GM19324 (cell line): ENCODE measurements around the gene BST2.
"Not testable (repeated sequence)": the region's sequence is repeated elsewhere in the genome, so short reads cannot be mapped to it uniquely, and the experiment has no call there.

ENCODE experiments used
- ATAC-seq: cut with Tn5 transposase; IDR thresholded peaks from one replicate; pipeline ENCODE4 v1.9.1; 2021; ENCODE audit warnings: mild to moderate bottlenecking, moderate library complexity; ENCODE audit not compliant: unreplicated experiment, low FRiP score

The BST2 gene

DNA sequence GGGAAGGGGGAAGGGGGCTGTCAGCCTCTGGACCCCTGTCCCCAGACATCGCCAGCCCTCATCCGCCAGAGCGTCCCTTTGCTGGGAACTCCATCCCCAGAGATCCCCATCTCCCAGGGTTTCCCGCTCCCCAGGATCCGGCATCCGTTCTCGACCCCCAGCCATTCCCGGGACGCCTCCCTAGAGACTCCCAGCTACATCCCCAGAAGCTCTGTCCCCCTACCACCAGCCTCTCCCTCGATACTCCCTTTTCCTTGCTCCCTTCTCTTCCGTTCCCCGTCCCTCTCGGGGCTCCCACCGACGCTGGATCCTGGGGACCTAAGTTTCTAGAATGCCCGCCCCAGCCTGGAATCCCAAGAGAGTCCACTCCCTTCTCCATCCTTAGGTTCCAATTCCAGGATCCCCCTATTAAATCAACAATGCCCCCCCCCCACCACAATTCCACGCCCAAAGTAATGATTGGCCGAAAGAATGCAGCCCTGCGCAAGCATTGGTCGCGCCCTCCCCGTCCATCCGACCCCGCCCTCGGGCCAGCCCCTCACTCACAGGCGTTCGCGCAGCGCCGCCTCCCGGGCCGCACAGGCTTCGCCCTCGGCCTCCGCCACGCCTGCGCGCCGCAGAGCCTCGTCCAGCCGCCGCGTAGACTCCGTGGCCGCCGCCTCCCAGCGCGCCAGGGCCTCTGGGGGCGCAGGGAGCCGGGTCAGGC is 14.6 kb downstream of the BST2 start:
- ATAC-seq: peak; percentile 88

DNA sequence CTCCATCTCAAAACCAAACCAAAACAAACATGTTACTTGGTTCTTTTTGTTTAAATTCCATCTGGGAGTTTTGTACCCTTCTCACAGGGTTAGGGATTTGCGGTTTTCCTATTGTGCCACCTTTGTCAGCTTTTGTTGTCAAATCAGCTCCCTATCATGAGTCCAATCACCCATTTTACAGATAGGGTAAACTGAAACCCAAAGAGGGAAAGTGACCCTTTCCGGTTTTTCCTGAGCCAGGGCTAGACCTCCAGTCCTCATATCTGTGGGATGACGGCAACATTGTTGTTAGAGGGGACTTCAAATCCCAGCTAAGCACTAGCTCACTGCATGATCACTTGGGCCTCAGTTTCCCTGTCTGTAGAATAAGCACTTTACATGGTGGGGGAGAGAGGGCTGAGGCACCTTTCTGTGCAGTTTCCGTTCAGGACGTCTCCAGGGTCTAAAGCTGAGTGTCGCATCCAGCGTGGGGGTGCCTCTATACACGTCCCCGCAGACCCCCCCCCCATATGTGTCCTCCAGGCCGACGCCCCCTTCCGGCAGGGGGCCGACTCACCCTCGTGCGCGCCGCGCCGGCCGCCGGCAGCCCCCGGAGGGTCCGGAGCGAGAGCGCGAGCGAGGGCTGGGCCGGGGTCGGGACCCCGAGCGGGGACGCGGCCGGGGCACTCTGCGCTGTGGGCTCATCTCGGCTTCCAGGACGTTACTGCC is 15.3 kb downstream of the BST2 start:
- ATAC-seq: no peak

DNA sequence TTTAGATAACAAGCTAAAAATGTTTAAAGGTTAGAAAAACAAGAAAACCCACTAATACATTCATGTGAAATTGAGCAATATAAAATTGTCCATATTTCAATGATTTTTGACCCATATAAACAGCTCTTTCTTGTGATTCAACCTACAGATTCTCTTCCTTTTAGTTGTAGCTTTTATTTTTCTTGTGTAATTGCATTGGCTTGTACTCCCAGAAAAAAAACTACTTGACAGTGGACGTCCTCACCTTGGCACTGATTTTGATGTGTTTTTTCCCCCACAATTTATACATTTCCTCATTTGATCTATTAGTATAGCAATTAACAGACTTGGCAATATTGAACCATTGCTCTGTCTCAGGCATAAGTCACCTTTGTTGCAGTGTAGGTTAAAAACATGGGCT is 16.1 kb downstream of the BST2 start:
- ATAC-seq: no peak

DNA sequence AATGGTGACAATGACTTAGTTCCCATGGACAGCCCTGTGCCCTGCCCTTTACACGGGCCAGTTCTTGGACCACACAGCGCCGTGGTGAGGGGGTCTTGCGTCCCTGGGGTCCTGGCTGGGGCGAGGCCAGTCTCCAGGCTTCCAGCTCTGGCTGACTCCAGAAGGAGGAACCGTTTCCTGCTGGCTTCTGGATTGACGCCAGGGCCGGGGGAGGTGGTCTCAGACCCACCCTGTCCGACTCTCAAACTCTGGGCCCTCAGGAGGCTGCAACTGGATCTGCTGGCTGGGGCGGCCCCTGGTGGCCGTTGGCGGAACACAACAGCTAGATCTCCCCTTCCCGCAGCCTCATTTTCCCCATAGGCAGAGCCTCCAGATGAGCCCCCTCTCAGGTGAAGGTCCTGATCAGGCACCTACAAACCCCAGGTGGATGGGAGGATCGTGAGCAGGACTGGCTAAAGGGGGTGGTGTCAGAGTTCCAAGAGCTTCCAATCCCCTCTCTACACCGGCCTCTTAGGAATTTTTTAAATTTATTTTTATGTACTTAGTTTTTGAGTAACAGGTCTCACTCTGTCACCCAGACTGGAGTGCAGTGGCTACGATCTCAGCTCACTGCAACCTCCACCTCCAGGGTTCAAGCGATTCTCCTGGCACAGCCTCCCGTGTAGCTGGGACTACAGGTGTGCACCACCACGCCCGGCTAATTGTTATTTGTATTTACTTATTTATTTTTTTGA is 19.4 kb downstream of the BST2 start:
- no peak for ATAC-seq

DNA sequence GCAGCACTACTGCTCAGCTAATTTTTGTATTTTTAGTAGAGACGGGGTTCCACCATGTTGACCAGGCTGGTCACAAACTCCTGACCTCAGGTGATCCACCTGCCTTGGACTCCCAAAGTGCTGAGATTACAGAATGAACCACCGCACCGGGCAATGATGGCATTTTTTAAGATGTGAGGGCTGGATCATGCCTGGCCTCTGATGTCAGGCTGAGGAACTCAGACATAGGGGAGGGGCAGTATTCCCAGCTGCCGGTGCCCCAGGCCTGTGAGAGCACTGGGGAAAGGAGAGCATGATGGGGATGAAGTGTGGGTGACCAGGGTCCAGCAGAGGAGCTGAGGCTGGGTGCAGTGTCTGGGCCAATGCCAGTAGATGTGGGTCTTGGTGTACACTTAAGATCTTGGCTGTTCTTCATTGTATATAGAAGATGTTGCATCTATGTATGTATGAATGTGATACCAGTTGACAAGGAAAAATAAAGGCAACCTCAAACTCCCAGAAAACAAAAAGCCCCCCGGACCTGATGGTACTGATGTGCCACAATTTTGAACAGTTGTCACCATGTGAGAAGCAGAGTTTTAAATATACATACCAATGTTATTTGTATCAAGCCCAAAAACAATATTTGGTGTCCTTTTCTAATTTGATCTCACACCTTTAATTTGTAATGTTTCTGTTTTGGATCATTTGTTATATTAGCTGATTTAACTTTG is 24.8 kb downstream of the BST2 start:
- no peak for ATAC-seq

DNA sequence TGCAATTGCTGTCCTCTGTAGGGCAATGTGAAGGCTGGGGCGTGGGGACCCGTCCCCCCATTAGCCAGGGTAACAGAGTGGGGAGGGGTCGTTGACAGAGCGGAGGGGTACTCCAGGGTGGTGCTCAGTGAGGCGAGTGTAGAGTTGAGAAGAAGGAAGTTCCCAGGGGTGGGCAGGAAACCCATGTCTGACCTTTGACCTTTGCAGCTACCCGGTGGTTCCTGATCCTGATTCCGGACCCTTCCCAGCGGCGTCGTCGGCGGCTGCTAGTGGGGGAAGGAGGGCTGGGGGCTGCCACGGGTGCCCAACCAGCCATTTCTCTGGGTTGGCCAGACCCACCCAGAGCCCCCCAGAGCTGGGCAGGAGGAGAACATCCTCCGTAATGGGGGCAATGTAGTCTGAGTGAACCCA is 26.2 kb downstream of the BST2 start:
- ATAC-seq: no peak

DNA sequence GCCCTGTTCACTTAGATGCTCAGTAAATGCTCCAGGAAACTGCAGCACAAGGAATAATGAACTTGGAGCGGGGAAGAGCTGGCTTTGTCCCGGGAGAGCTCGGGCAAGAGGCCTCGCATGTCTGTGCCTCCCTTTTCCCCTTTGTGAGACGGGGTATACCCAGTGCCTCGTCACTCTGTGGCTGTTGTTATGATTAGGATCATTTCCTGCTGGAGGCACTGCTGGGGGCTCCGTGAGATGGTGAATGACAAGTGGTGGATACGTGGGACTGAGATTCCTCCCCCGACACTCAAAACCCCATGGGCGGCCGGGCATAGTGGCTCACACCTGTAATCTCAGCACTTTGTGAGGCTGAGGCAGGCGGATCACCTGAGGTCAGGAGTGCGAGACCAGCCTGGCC is 27.2 kb downstream of the BST2 start:
- ATAC-seq: no peak

DNA sequence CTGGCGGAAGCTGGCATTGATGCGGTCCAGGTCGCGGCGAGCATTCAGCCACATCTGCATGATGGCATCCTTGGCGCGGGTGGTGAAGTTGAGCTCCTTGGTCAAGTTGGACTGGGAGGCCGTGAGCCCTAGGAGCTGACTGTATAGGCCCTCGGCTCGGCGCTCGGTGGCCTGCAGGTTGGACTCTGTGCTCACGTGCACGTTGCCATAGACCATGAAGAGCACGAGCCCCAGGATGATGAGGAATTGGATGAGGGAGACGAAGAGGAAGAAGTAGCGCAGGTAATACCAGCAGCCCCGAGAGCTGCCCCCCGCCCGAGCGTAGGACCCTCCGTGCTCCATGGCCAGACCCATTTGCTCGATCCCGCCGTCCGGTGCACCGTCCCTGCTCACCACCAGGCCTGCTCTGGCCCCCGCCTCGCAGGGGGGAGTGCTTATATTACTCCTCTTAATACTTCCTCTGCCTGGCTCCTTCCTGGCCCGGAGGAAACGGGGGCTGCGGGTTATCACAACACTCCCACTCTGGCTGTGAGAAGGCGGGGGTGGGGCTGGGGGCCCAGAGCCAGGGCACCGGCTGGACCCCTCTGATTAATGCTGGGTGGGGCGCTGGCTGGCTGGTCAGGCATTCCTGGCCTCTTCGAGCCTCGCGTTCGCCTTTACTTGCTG is 28.4 kb downstream of the BST2 start, which contains the start of gene PLVAP:
Gene PLVAP, minus strand, starts transcription at position 408 of the 666 bp plus-strand sequence. Its CDS starts 54 bp downstream, at position 354.
- ATAC-seq: no peak

DNA sequence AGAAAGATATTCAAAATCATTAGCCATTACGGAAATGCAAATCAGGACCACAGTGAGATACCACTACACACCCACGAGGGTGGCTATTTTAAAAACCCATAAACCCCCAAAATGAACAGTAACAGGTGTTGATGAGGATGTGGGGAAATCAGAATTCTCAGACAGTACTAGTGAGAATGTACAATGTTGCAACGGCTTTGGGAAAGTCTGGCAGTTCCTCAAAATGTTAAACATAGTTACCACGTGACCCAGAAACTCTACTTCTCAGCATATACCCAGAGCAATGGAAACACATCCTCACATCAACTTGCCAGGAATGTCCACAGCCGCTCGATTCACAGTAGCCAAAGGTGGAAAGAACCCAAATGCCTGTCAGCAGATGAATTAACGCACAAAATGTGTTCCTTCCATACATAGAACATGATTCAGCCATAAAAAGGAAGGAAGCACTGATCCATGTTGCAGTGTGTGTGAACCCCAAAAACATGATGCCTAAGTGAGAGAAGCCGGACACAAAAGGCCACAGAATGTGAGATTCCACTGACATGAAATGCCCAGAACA is 35.3 kb downstream of the BST2 start:
- no peak for ATAC-seq

DNA sequence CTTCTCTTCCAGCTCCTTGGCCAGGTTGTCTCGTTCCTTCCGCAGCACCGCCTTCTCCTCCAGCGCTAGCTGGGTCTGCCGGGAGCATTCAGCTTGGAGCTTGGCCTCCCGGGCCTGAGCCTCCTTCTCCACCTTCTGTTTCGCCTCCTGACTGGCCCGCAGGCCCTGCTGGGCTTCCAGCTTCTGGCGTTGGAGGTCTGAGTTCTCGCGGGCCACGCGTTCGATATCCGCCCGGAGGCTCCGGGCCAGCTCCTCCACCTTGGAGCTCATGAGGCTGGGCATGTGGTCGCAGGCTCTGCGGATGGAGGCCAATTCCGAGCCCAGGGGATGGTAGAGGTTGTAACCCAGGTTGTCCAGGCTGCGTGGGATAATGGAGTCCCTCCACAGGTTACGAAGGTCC is 40.1 kb downstream of the BST2 start:
- no peak for ATAC-seq

DNA sequence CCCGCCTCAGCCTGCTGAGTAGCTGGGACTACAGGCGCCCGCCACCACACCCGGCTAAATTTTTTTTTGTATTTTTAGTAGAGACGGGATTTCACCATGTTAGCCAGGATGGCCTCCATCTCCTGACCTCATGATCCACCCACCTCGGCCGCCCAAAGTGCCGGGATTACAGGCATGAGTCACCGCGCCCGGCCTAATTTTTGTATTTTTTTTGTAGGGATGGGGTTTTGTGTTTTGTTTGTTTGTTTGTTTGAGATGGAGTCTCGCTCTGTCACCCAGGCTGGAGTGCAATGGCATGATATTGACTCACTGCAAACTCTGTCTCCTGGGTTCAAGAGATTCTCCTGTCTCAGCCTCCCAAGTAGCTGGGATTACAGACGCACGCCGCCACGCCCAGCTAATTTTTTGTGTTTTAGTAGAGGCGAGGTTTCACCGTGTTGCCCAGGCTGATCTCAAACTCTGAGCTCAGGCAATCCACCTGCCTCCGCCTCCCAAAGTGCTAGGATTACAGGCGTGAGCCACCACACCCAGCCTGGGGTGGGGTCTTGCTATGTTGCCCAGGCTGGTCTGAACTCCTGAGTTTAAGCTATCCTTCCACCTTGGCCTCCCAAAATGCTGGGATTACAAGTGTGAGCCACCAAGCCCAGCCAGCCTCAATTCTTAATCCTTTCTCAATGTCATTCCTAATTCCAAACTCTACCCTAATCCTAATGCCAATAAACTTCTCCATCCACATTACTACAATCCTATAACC is 41.4 kb downstream of the BST2 start:
- ATAC-seq: not testable (repeated sequence)

DNA sequence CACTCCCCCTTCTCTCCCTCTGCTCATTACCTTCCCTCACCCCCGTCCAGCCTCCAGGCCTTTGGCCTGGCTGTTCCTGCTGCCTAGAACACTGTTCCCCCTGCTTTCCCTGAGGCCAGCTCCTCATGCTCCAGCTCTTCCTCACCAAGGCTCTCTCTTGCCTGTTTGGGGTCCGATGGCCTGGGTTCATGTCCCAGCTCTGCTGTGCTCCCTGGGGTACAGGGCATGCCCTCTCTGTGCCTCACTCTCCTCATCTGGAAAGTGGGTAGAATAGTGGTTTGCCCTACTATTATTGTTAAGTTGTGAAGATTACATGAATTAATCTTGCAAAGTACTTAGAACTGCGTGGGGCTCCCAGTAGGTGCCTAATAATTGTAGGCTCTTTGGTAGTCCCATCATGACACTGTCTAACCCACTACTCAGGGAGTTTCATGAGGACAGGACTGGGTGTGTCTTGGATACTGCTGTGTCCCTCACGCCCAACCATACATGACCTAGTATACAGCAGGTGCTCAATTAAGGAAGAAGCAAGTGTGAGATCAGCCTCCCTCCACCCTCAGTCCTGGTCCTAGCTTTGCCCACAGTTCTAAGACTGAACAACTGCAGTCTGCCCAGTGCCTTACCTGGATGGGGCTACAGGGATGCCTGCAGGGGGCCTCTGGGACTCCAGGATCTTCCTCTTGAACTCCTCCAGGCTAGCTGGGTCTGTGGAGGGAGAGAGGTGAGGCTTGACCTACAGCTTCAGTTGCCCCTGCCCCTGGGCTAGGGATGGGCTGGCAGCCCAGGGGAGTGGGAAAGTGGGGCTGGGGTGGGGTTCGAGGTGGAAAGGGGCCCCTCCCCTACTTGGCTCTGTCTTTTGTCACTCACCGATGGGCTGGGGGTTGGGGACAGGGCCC is 45.3 kb downstream of the BST2 start:
- no peak for ATAC-seq

DNA sequence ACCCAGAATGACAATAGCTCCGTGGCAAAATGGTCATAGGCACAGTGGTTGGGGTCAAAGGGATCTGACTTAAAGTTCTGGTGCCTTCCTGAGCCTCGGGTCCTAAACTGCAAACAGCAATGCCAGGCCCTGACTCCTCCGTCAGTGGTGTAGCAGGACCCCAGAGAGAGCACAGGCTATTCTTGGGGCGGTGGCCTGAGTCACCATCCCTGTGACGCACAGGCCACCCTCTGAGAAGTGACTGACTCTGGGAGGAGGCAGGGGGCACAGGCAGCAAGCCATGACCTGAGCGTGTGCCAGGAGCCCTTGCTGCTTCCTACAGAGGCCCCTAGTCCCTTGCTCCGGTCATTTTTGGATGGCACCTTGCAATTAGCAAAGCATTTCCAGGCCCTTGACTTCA is 47.0 kb downstream of the BST2 start:
- ATAC-seq: no peak

DNA sequence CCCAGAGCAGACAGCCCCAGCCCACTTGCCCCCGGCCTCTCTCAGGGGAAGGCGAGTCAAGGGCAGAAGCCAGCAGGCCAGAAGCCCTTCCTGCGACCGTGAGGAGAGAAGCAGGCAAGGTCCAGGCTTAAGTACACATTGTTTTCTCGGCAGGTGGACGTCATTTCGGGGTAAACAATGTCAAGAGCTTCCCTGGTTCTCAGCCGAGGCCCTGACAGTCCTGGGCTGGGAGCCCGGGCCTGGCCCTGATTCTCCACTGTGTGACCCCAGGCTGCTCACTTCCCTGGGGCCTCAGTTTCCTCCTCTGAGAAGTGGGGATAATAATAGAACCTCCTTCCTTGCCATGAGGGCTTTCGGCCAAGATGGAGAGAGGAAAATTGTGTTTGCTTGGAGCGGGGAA is 47.7 kb downstream of the BST2 start:
- ATAC-seq: no peak

DNA sequence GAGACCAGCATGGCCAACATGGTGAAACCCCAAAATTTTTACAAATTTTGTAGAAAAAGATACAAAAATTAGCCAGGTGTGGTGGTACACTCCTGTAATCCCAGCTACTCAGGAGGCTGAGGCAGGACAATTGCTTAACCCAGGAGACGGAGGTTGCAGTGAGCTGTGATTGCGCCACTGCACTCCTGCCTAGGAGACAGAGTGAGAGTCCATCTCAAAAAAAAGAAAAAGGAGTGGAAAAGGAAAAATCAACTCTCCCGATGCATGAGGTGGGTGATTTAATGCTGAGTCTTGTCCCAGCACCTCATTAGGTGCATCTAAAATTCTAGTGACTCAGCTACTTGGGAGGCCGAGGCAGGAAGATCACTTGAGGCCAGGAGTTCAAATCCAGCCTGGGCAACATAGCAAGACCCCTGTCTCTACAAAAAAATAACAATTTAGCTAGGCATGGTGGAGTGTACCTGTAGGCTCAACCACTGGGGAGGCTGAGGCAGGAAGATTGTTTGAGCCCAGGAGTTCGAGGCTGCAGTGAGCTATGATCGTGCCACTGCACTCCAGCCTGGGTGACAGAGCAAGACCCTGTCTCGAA is 48.3 kb downstream of the BST2 start:
- ATAC-seq: no peak

DNA sequence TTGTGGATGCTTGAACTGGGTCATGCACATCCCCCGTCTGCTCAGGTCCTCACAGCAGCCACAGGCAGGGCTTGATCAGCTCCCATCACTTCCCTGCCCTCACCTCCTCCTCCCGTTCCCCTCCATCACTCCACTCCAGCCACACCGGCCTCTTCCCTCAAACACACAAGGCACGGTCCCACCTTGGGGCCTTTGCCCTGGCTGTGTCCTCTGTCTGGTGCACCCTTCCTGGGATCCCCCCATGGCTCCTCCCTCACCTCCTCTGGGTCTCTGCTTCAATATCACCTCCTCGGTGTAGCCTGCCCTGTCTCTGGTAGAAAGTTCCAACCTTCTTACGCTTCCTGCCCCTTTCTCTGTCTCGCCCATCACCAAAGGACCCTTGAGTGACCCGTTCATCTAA is 52.0 kb downstream of the BST2 start:
- no peak for ATAC-seq
